K562 (cell line): ENCODE measurements around the gene SCG2. TPM values are rescaled to one million over a fixed set of nuclear protein-coding genes. Genes with fewer than 3 reads are reported as not detected.

ENCODE experiments used
- ATAC-seq: fragments of 200-7000 bp; cut with Tn5 transposase; 3 replicates; pipeline ENCODE4 v1.9.1; 2020; ENCODE audit warnings: moderate library complexity
- BruUV-seq: library from RNA; stranded (reverse); fragments of 400-500 nt; replicated peaks from 2 replicates; lab custom pipeline; 2021; lab: Mats Ljungman, UMichigan
- CTCF ChIA-PET: fragments of 300-600 bp; formaldehyde crosslinking; extraction: SDS; loops from one replicate; lab custom pipeline; 2021; ENCODE audit warnings: low intra/inter-chr PET ratio; lab: Yijun Ruan, JAX
- POLR2A ChIA-PET: fragments of 300-600, 350-650 bp; sonication (Branson Sonifier 250); formaldehyde crosslinking; extraction: SDS; loops from one replicate; lab custom pipeline; 2021; ENCODE audit warnings: antibody characterized with exemption, inconsistent platforms; lab: Yijun Ruan, JAX
- DNase-seq, 4 experiments: peaks; one replicate each; pipeline versions ENCODE4 v3.0.0 to v3.0.0-alpha.2; 2011 to 2018; ENCODE audit warnings: low spot score in 3 of 4, mixed read lengths in 3 of 4; ENCODE audit errors: extremely low read depth in 1 of 4
- FAIRE-seq: peaks from 2 replicates; lab custom pipeline; 2011; peaks lifted over from hg19 to GRCh38; lab: Jason Lieb, UNC
- H2AFZ ChIP-seq: 2 replicates; pipeline ENCODE4 v1.6.0; 2011; ENCODE audit warnings: low read depth, low read length, control low read depth, inconsistent platforms
- H3K27ac ChIP-seq: fragments of 200-600 bp; 3 replicates; pipeline ENCODE4 v1.8.0; 2011; ENCODE audit warnings: low read depth, mild to moderate bottlenecking, control low read depth, inconsistent platforms, low read length, moderate library complexity, mixed read lengths; ENCODE audit errors: extremely low read depth
- H3K27me3 ChIP-seq, 2 experiments: fragments of 300-600 bp in 1 of 2; 2 replicates in 1 of 2; 3 replicates in 1 of 2; pipeline versions ENCODE4 v1.6.0 to v1.8.0; 2011; ENCODE audit warnings: inconsistent platforms in 2 of 2, low read length in 2 of 2, mild to moderate bottlenecking in 1 of 2, mixed read lengths in 1 of 2, moderate library complexity in 1 of 2; ENCODE audit not compliant: control insufficient read depth in 2 of 2, insufficient read depth in 2 of 2
- H3K36me3 ChIP-seq: fragments of 300-600 bp; 3 replicates; pipeline ENCODE4 v1.8.0; 2011; ENCODE audit warnings: mild to moderate bottlenecking, low read length, inconsistent platforms; ENCODE audit not compliant: control insufficient read depth, insufficient read depth
- H3K4me1 ChIP-seq, 2 experiments: fragments of 200-600 bp in 1 of 2; replicated peaks in 1 of 2; 2 replicates in 1 of 2; 3 replicates in 1 of 2; pipeline versions ENCODE4 v1.5.1 to v1.8.0; 2011; ENCODE audit warnings: inconsistent platforms in 2 of 2, low read length in 2 of 2, mild to moderate bottlenecking in 1 of 2, mixed read lengths in 1 of 2, moderate library complexity in 1 of 2; ENCODE audit not compliant: control insufficient read depth in 2 of 2, insufficient read depth in 2 of 2
- H3K4me2 ChIP-seq: 2 replicates; pipeline ENCODE4 v1.6.1; 2011; ENCODE audit warnings: low read length, control low read depth, inconsistent platforms, mixed read lengths; ENCODE audit not compliant: insufficient read depth
- H3K4me3 ChIP-seq: fragments of 200-600 bp; sonication (generic), shearing (Covaris generic); 2 replicates; pipeline ENCODE4 v1.5.1; 2016; ENCODE audit warnings: control low read depth, inconsistent platforms
- H3K79me2 ChIP-seq: fragments of 200-600 bp; 3 replicates; pipeline ENCODE4 v1.8.0; 2011; ENCODE audit warnings: low read length, inconsistent platforms; ENCODE audit not compliant: control insufficient read depth, insufficient read depth
- H3K9ac ChIP-seq, 2 experiments: 2 replicates each; pipeline versions ENCODE4 v1.6.0 to v1.6.1; 2011; ENCODE audit warnings: low read depth in 2 of 2, low read length in 2 of 2, control low read depth in 1 of 2, inconsistent platforms in 1 of 2, mild to moderate bottlenecking in 1 of 2, mixed read lengths in 1 of 2; ENCODE audit not compliant: insufficient read depth in 1 of 2
- H3K9me1 ChIP-seq: one replicate; pipeline ENCODE4 v1.6.0; 2011; ENCODE audit warnings: inconsistent platforms, mild to moderate bottlenecking, low read length, moderate library complexity; ENCODE audit not compliant: control insufficient read depth, insufficient read depth
- H3K9me3 ChIP-seq: replicated peaks from 2 replicates; pipeline ENCODE4 v1.5.1; 2011; ENCODE audit warnings: low read depth, low read length, inconsistent platforms; ENCODE audit not compliant: control insufficient read depth, insufficient read depth
- H4K20me1 ChIP-seq: replicated peaks from 2 replicates; pipeline ENCODE4 v1.6.1; 2011; ENCODE audit warnings: low read length, inconsistent platforms, mixed read lengths; ENCODE audit not compliant: control insufficient read depth, insufficient read depth
- CBFB ChIP-seq: sonication (generic); formaldehyde crosslinking; IDR thresholded peaks from 2 replicates; pipeline ENCODE4 v1.4.0; 2020; ENCODE audit warnings: mild to moderate bottlenecking, missing genetic modification reagents
- CHD4 ChIP-seq: fragments of 200-600 bp; sonication (generic); IDR thresholded peaks from 3 replicates; pipeline ENCODE4 v1.6.1; 2012; ENCODE audit warnings: low read depth, mild to moderate bottlenecking, mixed read lengths, low read length, inconsistent platforms; ENCODE audit not compliant: insufficient read depth, insufficient replicate concordance, poor library complexity, severe bottlenecking
- CREBBP ChIP-seq: IDR thresholded peaks from one replicate; pipeline ENCODE4 v1.6.1; 2012; ENCODE audit warnings: low read depth, mild to moderate bottlenecking, control low read depth, inconsistent platforms, low read length
- HNRNPUL1 ChIP-seq: fragments of 200-400 bp; formaldehyde crosslinking; IDR thresholded peaks from 2 replicates; pipeline ENCODE4 v1.6.1; 2017; ENCODE audit warnings: low read length
- MTF1 ChIP-seq: fragments of 250-450 bp; sonication (Bioruptor Pico); IDR thresholded peaks from 2 replicates; pipeline ENCODE4 v1.9.0; 2021; ENCODE audit warnings: moderate library complexity, mild to moderate bottlenecking, inconsistent platforms, borderline replicate concordance
- PATZ1 ChIP-seq: fragments of 250-450 bp; sonication (Bioruptor Pico); IDR thresholded peaks from 2 replicates; pipeline ENCODE4 v1.5.0; 2020; ENCODE audit warnings: mild to moderate bottlenecking, borderline replicate concordance
- SP2 ChIP-seq: IDR thresholded peaks from 2 replicates; pipeline ENCODE4 v1.6.1; 2011; ENCODE audit warnings: mild to moderate bottlenecking, low read depth, low read length, moderate library complexity; ENCODE audit not compliant: poor library complexity, severe bottlenecking; ENCODE audit errors: extremely low read depth
- TCF3 ChIP-seq: sonication (generic); formaldehyde crosslinking; IDR thresholded peaks from 2 replicates; pipeline ENCODE4 v1.4.0; 2020; ENCODE audit warnings: mild to moderate bottlenecking, missing genetic modification reagents
- TEAD1 ChIP-seq, 2 experiments: fragments of 450-650 bp in 1 of 2; sonication (generic) in 1 of 2; formaldehyde crosslinking; IDR thresholded peaks; 2 replicates each; pipeline versions ENCODE4 v1.4.0 to v1.8.0; 2020 to 2022; ENCODE audit warnings: mild to moderate bottlenecking in 2 of 2, missing genetic modification reagents in 1 of 2
- XRCC3 ChIP-seq: fragments of 450-650 bp; IDR thresholded peaks from 2 replicates; pipeline ENCODE4 v1.6.1; 2017; ENCODE audit warnings: mild to moderate bottlenecking, moderate library complexity
- ZNF592 ChIP-seq: fragments of 450-650 bp; IDR thresholded peaks from 2 replicates; pipeline ENCODE4 v1.6.1; 2017; ENCODE audit warnings: antibody characterized with exemption, mild to moderate bottlenecking
- ZNF75A ChIP-seq: fragments of 450-650 bp; formaldehyde crosslinking; IDR thresholded peaks from 2 replicates; pipeline ENCODE4 v1.4.0; 2020; ENCODE audit warnings: mild to moderate bottlenecking
- WGBS: fragments of 100-300 bp; shearing (Covaris generic); methylation state at CpG from one replicate; pipeline ENCODE4 v1.1.6; 2016; ENCODE audit warnings: low coverage, mixed read lengths; ENCODE audit not compliant: insufficient coverage; ENCODE audit errors: missing lambda C conversion rate; 5-methylcytosine and 5-hydroxymethylcytosine counted together
- in situ Hi-C: fragments of 300-500 bp; cut with MboI; formaldehyde crosslinking; loops from 4 replicates; pipeline ENCODE4 v1.15.0; 2018; ENCODE audit warnings: inconsistent platforms, mixed read lengths
- intact Hi-C: fragments of 100-400 bp; cut with micrococcal nuclease; formaldehyde crosslinking; loops from 2 replicates; pipeline ENCODE4 v1.14.2; 2022
- polyA plus RNA-seq, 8 experiments: library from polyadenylated mRNA; depleted of rRNA in 4 of 8; stranded (reverse) in 5 of 8; unstranded in 3 of 8; fragments of >200 nt; fragmentation: Nextera tagmentation in 2 of 8; fragmentation: Illumina TruSeq in 1 of 8; extraction: Ambion mirVana in 2 of 8; extraction: Trizol in 1 of 8; gene quantifications; 2 replicates each; pipeline versions ENCODE4 v1.2.1 to v1.2.3, GENCODE V29; 2011 to 2014; ENCODE audit warnings: inconsistent platforms in 1 of 8, missing spikeins in 1 of 8
- total RNA-seq, 7 experiments: library from RNA; depleted of rRNA in 6 of 7; stranded (reverse); fragments of >200 nt in 6 of 7; fragmentation: Illumina TruSeq in 2 of 7; extraction: Trizol in 2 of 7; gene quantifications; 2 replicates each; pipeline versions ENCODE4 v1.2.1 to v1.2.3, GENCODE V29; 2011 to 2021; ENCODE audit warnings: low replicate concordance in 1 of 7
- TF ChIP-seq, protein P1 (sequence below): fragments of 450-650 bp; IDR thresholded peaks from 2 replicates; pipeline ENCODE4 v1.6.1; 2016; ENCODE audit warnings: antibody characterized with exemption

The SCG2 gene
- total and polyA plus RNA-seq, 9 of the 15 experiments (the other 6 are each of a cell fraction or from before 2014, with no cell fraction given) = 0.07 to 1.6 (median 1.1) TPM

GRCh38 chr2:223626716-223627115 is 24.6 kb upstream of the SCG2 start (continued):
- no peak for TF ChIP-seq CHD4
- 0 out of 4 replicates have a peak, but pooled peaks of 1 of the 2 experiments have one; percentile 31 for TF ChIP-seq TEAD1 (CRISPR knock-in tag; IDR thresholded peaks at IDR 0.05)

- H3K9me1 ChIP-seq = no peaks in the 10 kb centered on the region
- ATAC-seq (no peak), DNase-seq (no peak), FAIRE-seq (no peak)
- 0% methylated on average over 1 of the region's 1 CpG for WGBS
- H3K79me2 ChIP-seq = no peaks in the 10 kb centered on the region
- no peak overlapping the region for H3K9ac ChIP-seq
- no peak overlapping the region for H3K4me2 ChIP-seq
- no peaks in the 10 kb centered on the region for H4K20me1 ChIP-seq
- in situ Hi-C loops (no loop called here), intact Hi-C loops (no loop called here)
- POLR2A ChIA-PET = interaction anchor here (0.5 kb wide), 1 partner anchor 11 kb away, joined by 3 read pairs; no protein-coding TSS in a partner anchor
- H3K4me1 ChIP-seq = no peaks in the 10 kb centered on the region
- H3K27ac ChIP-seq = no peak overlapping the region
- no peak overlapping the region for H2AFZ ChIP-seq
- no peaks in the 10 kb centered on the region for H3K9me3 ChIP-seq
- no TSS peak for BruUV-seq
- CTCF ChIA-PET = interaction anchor here (0.6 kb wide), 1 partner anchor 193 kb away, joined by 5 read pairs; no protein-coding TSS in a partner anchor
- H3K27me3 ChIP-seq = no peaks in the 10 kb centered on the region
- no peaks in the 10 kb centered on the region for H3K36me3 ChIP-seq
- no peak overlapping the region for H3K4me3 ChIP-seq
- TF ChIP-seq MTF1 = no peak
- TF ChIP-seq PATZ1 = no peak
- TF ChIP-seq TCF3 (CRISPR knock-in tag) = no peak
- no peak for TF ChIP-seq ZNF75A (CRISPR knock-in tag)
- TF ChIP-seq SP2 = no peak
- TF ChIP-seq, protein P1, sequence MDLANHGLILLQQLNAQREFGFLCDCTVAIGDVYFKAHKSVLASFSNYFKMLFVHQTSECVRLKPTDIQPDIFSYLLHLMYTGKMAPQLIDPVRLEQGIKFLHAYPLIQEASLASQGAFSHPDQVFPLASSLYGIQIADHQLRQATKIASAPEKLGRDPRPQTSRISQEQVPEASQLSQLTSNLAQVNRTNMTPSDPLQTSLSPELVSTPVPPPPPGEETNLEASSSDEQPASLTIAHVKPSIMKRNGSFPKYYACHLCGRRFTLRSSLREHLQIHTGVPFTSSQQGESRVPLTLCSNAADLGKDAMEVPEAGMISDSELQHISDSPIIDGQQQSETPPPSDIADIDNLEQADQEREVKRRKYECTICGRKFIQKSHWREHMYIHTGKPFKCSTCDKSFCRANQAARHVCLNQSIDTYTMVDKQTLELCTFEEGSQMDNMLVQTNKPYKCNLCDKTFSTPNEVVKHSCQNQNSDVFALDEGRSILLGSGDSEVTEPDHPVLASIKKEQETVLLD = no peak
- TF ChIP-seq HNRNPUL1 = no peak
- TF ChIP-seq CBFB = no peak
- TF ChIP-seq ZNF592 = no peak
- TF ChIP-seq XRCC3 = no peak
- TF ChIP-seq CREBBP = no peak
Measured at GRCh38 chr2:223625652-223626051, 23.5 kb upstream of the SCG2 start.
